ENCODE data around the gene TAOK2.
"Not testable (repeated sequence)": the region's sequence is repeated elsewhere in the genome, so short reads cannot be mapped to it uniquely, and the experiment has no call there.

Gene TAOK2

GRCh38 chr16:30040221-30040620 is 66.6 kb downstream of the TAOK2 start:
- Histone ChIP-seq H3K4me1 (ENCODE audit: control insufficient read depth, low read length) (peaks cover 4% of the 10 kb centered on the region), H3K27me3 (ENCODE audit: control insufficient read depth, low read length) (peaks cover 9% of the 10 kb centered on the region), H3K9me3 (ENCODE audit: control insufficient read depth, insufficient read depth, low read length) (peaks cover 4% of the 10 kb centered on the region; the same call in 1 of the 2 replicates), H3F3A (ENCODE audit: control insufficient read depth, insufficient read depth) (no peaks in the 10 kb centered on the region), H3K27ac (ENCODE audit: low read depth, low read length) (no peak overlapping the region), H3K4me3 (ENCODE audit: low read length) (no peak overlapping the region), H3K4me2 (ENCODE audit: low read length) (no peak overlapping the region), H3K9me2 (replicated peaks; ENCODE audit: control insufficient read depth, low read length) (no peaks in the 10 kb centered on the region), H4K20me1 (ENCODE audit: control insufficient read depth, insufficient read depth, low read depth, low read length) (no peaks in the 10 kb centered on the region), H3K36me3 (ENCODE audit: control insufficient read depth, low read length) (no peaks in the 10 kb centered on the region), H3K79me2 (ENCODE audit: control insufficient read depth, low read length) (no peaks in the 10 kb centered on the region)
- TF ChIP-seq CTCF (IDR thresholded peaks at IDR 0.05; ENCODE audit: low read depth, low read length, poor library complexity, severe bottlenecking) (no peak), EZH2phosphoT487 (IDR thresholded peaks at IDR 0.05; ENCODE audit: borderline replicate concordance, low read length) (no peak)

GRCh38 chr16:30040690-30041089 is 67.0 kb downstream of the TAOK2 start:
- H3F3A ChIP-seq (ENCODE audit: control insufficient read depth, insufficient read depth); H3K27me3 ChIP-seq (ENCODE audit: control insufficient read depth, low read length); H3K27ac ChIP-seq (ENCODE audit: low read depth, low read length); H3K4me3 ChIP-seq (ENCODE audit: low read length); H3K79me2 ChIP-seq (ENCODE audit: control insufficient read depth, low read length); H3K36me3 ChIP-seq (ENCODE audit: control insufficient read depth, low read length); H3K9me3 ChIP-seq (ENCODE audit: control insufficient read depth, insufficient read depth, low read length); H3K9me2 ChIP-seq (replicated peaks; ENCODE audit: control insufficient read depth, low read length); H3K4me1 ChIP-seq (ENCODE audit: control insufficient read depth, low read length); H4K20me1 ChIP-seq (ENCODE audit: control insufficient read depth, insufficient read depth, low read depth, low read length); H3K4me2 ChIP-seq (ENCODE audit: low read length): not testable (repeated sequence)

- Histone ChIP-seq H3K9me3 (ENCODE audit: control insufficient read depth, insufficient read depth, low read length) (no peaks in the 10 kb centered on the region), H3K9me2 (replicated peaks; ENCODE audit: control insufficient read depth, low read length) (no peaks in the 10 kb centered on the region)
These were observed 68.2 kb downstream of the TAOK2 start for GRCh38 chr16:30041841-30042240.

More at GRCh38 chr16:30041841-30042240, 68.2 kb downstream of the TAOK2 start:
- Histone ChIP-seq H3K79me2 (ENCODE audit: control insufficient read depth, low read length) (no peaks in the 10 kb centered on the region), H3K36me3 (ENCODE audit: control insufficient read depth, low read length) (no peaks in the 10 kb centered on the region), H3F3A (ENCODE audit: control insufficient read depth, insufficient read depth) (no peaks in the 10 kb centered on the region), H3K27ac (ENCODE audit: low read depth, low read length) (no peak overlapping the region), H3K27me3 (ENCODE audit: control insufficient read depth, low read length) (no peaks in the 10 kb centered on the region; the same call in 1 of the 2 replicates), H3K4me3 (ENCODE audit: low read length) (no peak overlapping the region), H3K4me1 (ENCODE audit: control insufficient read depth, low read length) (peaks cover 4% of the 10 kb centered on the region), H4K20me1 (ENCODE audit: control insufficient read depth, insufficient read depth, low read depth, low read length) (no peaks in the 10 kb centered on the region), H3K4me2 (ENCODE audit: low read length) (no peak overlapping the region)
- TF ChIP-seq CTCF (IDR thresholded peaks at IDR 0.05; ENCODE audit: low read depth, low read length, poor library complexity, severe bottlenecking) (no peak), EZH2phosphoT487 (IDR thresholded peaks at IDR 0.05; ENCODE audit: borderline replicate concordance, low read length) (no peak)

Measured in DOHH2 (cell line).